H9 (cell line): ENCODE results near the gene BAG3. TPM values are rescaled to one million over a fixed set of nuclear protein-coding genes. Genes with fewer than 3 reads are reported as not detected.
"Not testable (repeated sequence)": the region's sequence is repeated elsewhere in the genome, so short reads cannot be mapped to it uniquely, and the experiment has no call there.

Experiments used
- DNase-seq: peaks from one replicate; pipeline ENCODE4 v3.0.0-alpha.2; 2017
- H2AFZ ChIP-seq: one replicate; pipeline ENCODE4 v1.6.1; 2013; ENCODE audit warnings: mild to moderate bottlenecking, low read length, control low read depth, moderate library complexity
- H2AK5ac ChIP-seq: 2 replicates; pipeline ENCODE4 v1.6.1; 2013; ENCODE audit warnings: low read length, control low read depth, mixed read lengths; ENCODE audit not compliant: insufficient read length
- H2BK120ac ChIP-seq: one replicate; pipeline ENCODE4 v1.6.1; 2013; ENCODE audit warnings: low read depth, mild to moderate bottlenecking, low read length, control low read depth, inconsistent platforms; ENCODE audit not compliant: poor library complexity, severe bottlenecking
- H2BK12ac ChIP-seq: 2 replicates; pipeline ENCODE4 v1.6.1; 2013; ENCODE audit warnings: low read length, control low read depth, mixed read lengths, low read depth; ENCODE audit not compliant: insufficient read length
- H2BK15ac ChIP-seq: 2 replicates; pipeline ENCODE4 v1.6.1; 2013; ENCODE audit warnings: low read depth, low read length, control low read depth
- H2BK20ac ChIP-seq: one replicate; pipeline ENCODE4 v1.6.1; 2013; ENCODE audit warnings: low read depth, mild to moderate bottlenecking, low read length, control low read depth, inconsistent platforms; ENCODE audit not compliant: poor library complexity, severe bottlenecking
- H2BK5ac ChIP-seq: 2 replicates; pipeline ENCODE4 v1.6.1; 2013; ENCODE audit warnings: low read length, control low read depth, mixed read lengths; ENCODE audit not compliant: insufficient read length
- H3K14ac ChIP-seq: 2 replicates; pipeline ENCODE4 v1.6.1; 2013; ENCODE audit warnings: low read length, control low read depth; ENCODE audit not compliant: insufficient read depth
- H3K18ac ChIP-seq: 2 replicates; pipeline ENCODE4 v1.6.1; 2013; ENCODE audit warnings: low read depth, mild to moderate bottlenecking, mixed read lengths, low read length, control low read depth; ENCODE audit not compliant: insufficient read length
- H3K23ac ChIP-seq: 2 replicates; pipeline ENCODE4 v1.6.1; 2013; ENCODE audit warnings: low read length, control low read depth, mixed read lengths, low read depth; ENCODE audit not compliant: insufficient read length
- H3K23me2 ChIP-seq: 2 replicates; pipeline ENCODE4 v1.6.1; 2013; ENCODE audit warnings: low read depth, mild to moderate bottlenecking, mixed read lengths, low read length, control low read depth; ENCODE audit not compliant: insufficient read length, poor library complexity, severe bottlenecking
- H3K27ac ChIP-seq: 2 replicates; pipeline ENCODE4 v1.5.1; 2013; ENCODE audit warnings: low read length, control low read depth, mixed read lengths, low read depth; ENCODE audit not compliant: insufficient read length
- H3K27me3 ChIP-seq: 2 replicates; pipeline ENCODE4 v1.6.1; 2013; ENCODE audit warnings: low read length, control low read depth, inconsistent platforms; ENCODE audit not compliant: insufficient read depth
- H3K4ac ChIP-seq: 2 replicates; pipeline ENCODE4 v1.6.1; 2013; ENCODE audit warnings: low read depth, mild to moderate bottlenecking, control low read depth, inconsistent platforms, low read length, moderate library complexity
- H3K4me1 ChIP-seq: 2 replicates; pipeline ENCODE4 v1.6.1; 2013; ENCODE audit warnings: low read length, control low read depth, inconsistent platforms; ENCODE audit not compliant: insufficient read depth
- H3K4me2 ChIP-seq: 2 replicates; pipeline ENCODE4 v1.6.1; 2013; ENCODE audit warnings: low read length, control low read depth, mixed read lengths; ENCODE audit not compliant: insufficient read length, insufficient read depth
- H3K56ac ChIP-seq: 2 replicates; pipeline ENCODE4 v1.6.1; 2013; ENCODE audit warnings: low read depth, mild to moderate bottlenecking, mixed read lengths, low read length, control low read depth; ENCODE audit not compliant: insufficient read length
- H3K79me1 ChIP-seq: 2 replicates; pipeline ENCODE4 v1.6.1; 2013; ENCODE audit warnings: low read depth, mild to moderate bottlenecking, moderate library complexity, low read length, control low read depth, inconsistent platforms; ENCODE audit not compliant: insufficient read depth, poor library complexity, severe bottlenecking
- H3K79me2 ChIP-seq: 2 replicates; pipeline ENCODE4 v1.6.1; 2013; ENCODE audit warnings: low read length, control low read depth, inconsistent platforms; ENCODE audit not compliant: insufficient read depth
- H3K9ac ChIP-seq: 2 replicates; pipeline ENCODE4 v1.6.1; 2013; ENCODE audit warnings: low read length, control low read depth, mixed read lengths; ENCODE audit not compliant: insufficient read length; ENCODE audit errors: extremely low read depth
- H3K9me3 ChIP-seq: one replicate; pipeline ENCODE4 v1.6.1; 2013; ENCODE audit warnings: low read depth, low read length, inconsistent platforms; ENCODE audit not compliant: control insufficient read depth
- H3T11ph ChIP-seq: one replicate; pipeline ENCODE4 v1.6.1; 2013; ENCODE audit warnings: mild to moderate bottlenecking, low read length, control low read depth, inconsistent platforms
- H4K20me1 ChIP-seq: one replicate; pipeline ENCODE4 v1.6.1; 2013; ENCODE audit not compliant: control insufficient read depth, insufficient read length, insufficient read depth
- H4K5ac ChIP-seq: 2 replicates; pipeline ENCODE4 v1.6.1; 2013; ENCODE audit warnings: low read depth, mild to moderate bottlenecking, mixed read lengths, low read length, control low read depth; ENCODE audit not compliant: insufficient read length
- H4K8ac ChIP-seq: replicated peaks from 2 replicates; pipeline ENCODE4 v1.6.1; 2013; ENCODE audit warnings: low read length, control low read depth, mixed read lengths, low read depth; ENCODE audit not compliant: insufficient read length
- H4K91ac ChIP-seq: 2 replicates; pipeline ENCODE4 v1.6.1; 2013; ENCODE audit warnings: low read depth, mild to moderate bottlenecking, moderate library complexity, mixed read lengths, low read length, control low read depth; ENCODE audit not compliant: insufficient read length
- H3K27ac Mint-ChIP-seq, 3 experiments: 2 replicates in 2 of 3; 3 replicates in 1 of 3; pipeline ENCODE4 v1.8.0; 2020 to 2021; ENCODE audit warnings: mixed read lengths in 3 of 3, mild to moderate bottlenecking in 1 of 3, moderate library complexity in 1 of 3
- H3K27me3 Mint-ChIP-seq: 2 replicates; pipeline ENCODE4 v1.8.0; 2021; ENCODE audit warnings: low read depth, mild to moderate bottlenecking, moderate library complexity, mixed read lengths
- H3K36me3 Mint-ChIP-seq, 3 experiments: 2 replicates in 2 of 3; 3 replicates in 1 of 3; pipeline ENCODE4 v1.8.0; 2020 to 2021; ENCODE audit warnings: low read depth in 3 of 3, mixed read lengths in 3 of 3; ENCODE audit not compliant: insufficient read depth in 1 of 3
- H3K4me1 Mint-ChIP-seq, 2 experiments: 2 replicates each; pipeline ENCODE4 v1.8.0; 2020; ENCODE audit warnings: mixed read lengths in 2 of 2
- H3K4me3 Mint-ChIP-seq, 2 experiments: 2 replicates in 1 of 2; 3 replicates in 1 of 2; pipeline ENCODE4 v1.8.0; 2020 to 2021; ENCODE audit warnings: mild to moderate bottlenecking in 2 of 2, mixed read lengths in 2 of 2, moderate library complexity in 1 of 2
- H3K9me3 Mint-ChIP-seq, 2 experiments: 2 replicates in 1 of 2; 3 replicates in 1 of 2; pipeline ENCODE4 v1.8.0; 2020; ENCODE audit warnings: mild to moderate bottlenecking in 2 of 2, mixed read lengths in 2 of 2, moderate library complexity in 1 of 2
- WGBS: extraction: QIAGEN DNeasy Blood & Tissue Kit; methylation state at CpG from one replicate; pipeline ENCODE4 v1.1.7; 2013; ENCODE audit warnings: missing lambda C conversion rate, low lambda C conversion rate, mixed read lengths; ENCODE audit not compliant: insufficient read length; ENCODE audit errors: extremely low coverage; 5-methylcytosine and 5-hydroxymethylcytosine counted together
- total RNA-seq: library from RNA; stranded (reverse); gene quantifications from 2 replicates; pipeline ENCODE4 v1.2.1, GENCODE V29; 2021
- TF ChIP-seq, protein P1 (sequence below): fragments of 200-600 bp; sonication (generic); conservative IDR thresholded peaks from 3 replicates; pipeline ENCODE4 v1.8.0; 2021; ENCODE audit warnings: antibody characterized with exemption, mild to moderate bottlenecking

BAG3 gene
- total RNA-seq, 1 experiment from 2014 or later, result 11.4 TPM

DNA sequence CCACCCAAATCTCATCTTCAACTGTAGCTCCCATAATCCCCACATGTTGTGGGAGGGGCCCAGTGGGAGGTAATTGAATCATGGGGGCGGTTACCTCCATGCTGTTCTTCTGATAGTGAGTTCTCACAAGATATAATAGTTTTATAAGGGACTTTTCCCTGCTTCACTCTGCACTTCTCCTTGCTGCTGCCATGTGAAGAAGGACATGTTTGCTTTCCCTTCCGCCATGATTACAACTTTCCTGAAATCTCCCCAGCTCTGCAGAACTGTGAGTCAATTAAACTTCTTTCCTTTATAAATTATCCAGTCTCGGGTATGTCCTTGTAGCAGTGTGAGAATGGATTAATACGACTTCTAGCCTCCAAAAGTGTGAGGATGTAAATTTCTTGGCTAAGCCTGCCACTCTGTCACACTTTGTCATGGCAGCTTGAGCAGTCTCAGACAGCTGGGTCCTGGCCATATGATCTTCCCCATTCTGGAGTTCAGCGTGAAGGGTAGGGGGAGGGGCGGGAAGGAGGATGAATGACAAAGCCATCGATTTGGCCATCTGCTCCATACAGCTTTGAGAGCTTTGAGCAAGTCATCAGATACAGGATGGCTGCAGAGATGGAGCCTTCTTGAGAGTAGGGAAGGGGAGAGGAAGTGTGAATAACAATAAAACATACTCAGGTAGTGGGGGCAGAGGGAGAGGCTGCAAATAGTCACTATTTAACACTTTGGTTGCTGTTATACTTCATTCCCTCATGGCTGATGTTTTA, 55.5 kb downstream of the BAG3 start:
- H2BK20ac ChIP-seq, result no peak overlapping the region
- DNase-seq, result peak; percentile 56
- H2AK5ac ChIP-seq, result no peak overlapping the region
- H2BK12ac ChIP-seq, result no peak overlapping the region
- H3K4me2 ChIP-seq, result no peak overlapping the region
- no peaks in the 10 kb centered on the region for H3K79me2 ChIP-seq
- H3K27me3 ChIP-seq, result no peaks in the 10 kb centered on the region
- H3K27me3 Mint-ChIP-seq, result no peaks in the 10 kb centered on the region; the same call in 1 of the 2 replicates
- no peak overlapping the region for H4K5ac ChIP-seq
- H3K23ac ChIP-seq, result no peak overlapping the region
- no peak overlapping the region for H3K4me3 Mint-ChIP-seq
- H4K20me1 ChIP-seq, result no peaks in the 10 kb centered on the region
- H3K9me3 ChIP-seq, result no peaks in the 10 kb centered on the region
- H2AFZ ChIP-seq, result no peak overlapping the region
- no peak overlapping the region for H3K14ac ChIP-seq
- no peaks in the 10 kb centered on the region for H3K23me2 ChIP-seq
- peaks cover 3% of the 10 kb centered on the region; the same call in 1 of the 2 replicates for H3K4me1 ChIP-seq
- TF ChIP-seq, protein P1, sequence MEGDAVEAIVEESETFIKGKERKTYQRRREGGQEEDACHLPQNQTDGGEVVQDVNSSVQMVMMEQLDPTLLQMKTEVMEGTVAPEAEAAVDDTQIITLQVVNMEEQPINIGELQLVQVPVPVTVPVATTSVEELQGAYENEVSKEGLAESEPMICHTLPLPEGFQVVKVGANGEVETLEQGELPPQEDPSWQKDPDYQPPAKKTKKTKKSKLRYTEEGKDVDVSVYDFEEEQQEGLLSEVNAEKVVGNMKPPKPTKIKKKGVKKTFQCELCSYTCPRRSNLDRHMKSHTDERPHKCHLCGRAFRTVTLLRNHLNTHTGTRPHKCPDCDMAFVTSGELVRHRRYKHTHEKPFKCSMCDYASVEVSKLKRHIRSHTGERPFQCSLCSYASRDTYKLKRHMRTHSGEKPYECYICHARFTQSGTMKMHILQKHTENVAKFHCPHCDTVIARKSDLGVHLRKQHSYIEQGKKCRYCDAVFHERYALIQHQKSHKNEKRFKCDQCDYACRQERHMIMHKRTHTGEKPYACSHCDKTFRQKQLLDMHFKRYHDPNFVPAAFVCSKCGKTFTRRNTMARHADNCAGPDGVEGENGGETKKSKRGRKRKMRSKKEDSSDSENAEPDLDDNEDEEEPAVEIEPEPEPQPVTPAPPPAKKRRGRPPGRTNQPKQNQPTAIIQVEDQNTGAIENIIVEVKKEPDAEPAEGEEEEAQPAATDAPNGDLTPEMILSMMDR, result no peak
- H3K9ac ChIP-seq, result no peak overlapping the region
- no peak overlapping the region for H3K27ac Mint-ChIP-seq
- no peak overlapping the region for H2BK120ac ChIP-seq
- peaks cover 15 to 37% (median 19%) of the 10 kb centered on the region in 3 experiments for H3K36me3 Mint-ChIP-seq
- peaks cover 38 to 47% of the 10 kb centered on the region in 2 experiments for H3K9me3 Mint-ChIP-seq
- no peak overlapping the region for H3K56ac ChIP-seq
- no peak overlapping the region for H3T11ph ChIP-seq
- H3K4me1 Mint-ChIP-seq, result peaks cover 19 to 26% of the 10 kb centered on the region in 2 experiments
- H4K8ac ChIP-seq, result no peak overlapping the region
- H3K18ac ChIP-seq, result no peak overlapping the region
- no peak overlapping the region for H2BK5ac ChIP-seq
- H3K27ac ChIP-seq, result no peak overlapping the region
- no peaks in the 10 kb centered on the region for H3K79me1 ChIP-seq
- H4K91ac ChIP-seq, result no peak overlapping the region
- H3K4ac ChIP-seq, result no peak overlapping the region
- WGBS, result no CpG with 5 or more reads among the region's 7 CpGs
- no peak overlapping the region for H2BK15ac ChIP-seq

DNA sequence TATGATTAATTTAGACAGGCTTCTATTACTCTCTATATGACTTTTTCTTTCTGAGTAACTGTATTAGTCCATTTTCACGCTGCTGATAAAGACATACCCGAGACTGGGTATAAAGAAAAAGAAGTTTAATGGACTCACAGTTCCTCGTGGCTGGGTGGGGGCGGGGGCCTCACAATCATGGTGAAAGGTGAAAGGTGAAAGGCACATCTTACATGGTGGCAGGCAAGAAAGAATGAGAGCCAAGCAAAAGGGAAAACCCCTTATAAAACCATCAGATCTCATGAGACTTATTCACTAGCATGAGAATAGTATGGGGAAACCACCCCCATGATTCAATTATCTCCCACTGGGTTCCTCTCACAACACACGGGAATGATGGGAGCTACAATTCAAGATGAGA, 56.2 kb downstream of the BAG3 start:
- not testable (repeated sequence) for H3K56ac ChIP-seq

More for the DNA sequence above, 56.2 kb downstream of the BAG3 start:
- not testable (repeated sequence) for H2BK20ac ChIP-seq, H3K23ac ChIP-seq, H2AFZ ChIP-seq, H3K27ac ChIP-seq, H2BK120ac ChIP-seq, H3K79me2 ChIP-seq, H4K5ac ChIP-seq, H3K27me3 ChIP-seq, H2BK5ac ChIP-seq, H3K23me2 ChIP-seq, H3K14ac ChIP-seq, H3K27me3 Mint-ChIP-seq, H3K4me1 ChIP-seq, H4K8ac ChIP-seq, H3K27ac Mint-ChIP-seq, DNase-seq, H3T11ph ChIP-seq, H2BK15ac ChIP-seq, H3K9me3 ChIP-seq, H3K4ac ChIP-seq, H3K4me3 Mint-ChIP-seq, H4K91ac ChIP-seq, H2BK12ac ChIP-seq, H3K18ac ChIP-seq, H3K9ac ChIP-seq, H2AK5ac ChIP-seq, H4K20me1 ChIP-seq, H3K4me2 ChIP-seq, H3K79me1 ChIP-seq
- H3K36me3 Mint-ChIP-seq, result peaks cover 15 to 41% (median 19%) of the 10 kb centered on the region in 3 experiments
- H3K9me3 Mint-ChIP-seq, result peaks cover 43 to 53% of the 10 kb centered on the region in 2 experiments
- peaks cover 12 to 20% of the 10 kb centered on the region in 2 experiments for H3K4me1 Mint-ChIP-seq
- WGBS, result no CpG with 5 or more reads among the region's 5 CpGs
